ENCODE results near the gene ACYP2.

The ACYP2 gene

DNA sequence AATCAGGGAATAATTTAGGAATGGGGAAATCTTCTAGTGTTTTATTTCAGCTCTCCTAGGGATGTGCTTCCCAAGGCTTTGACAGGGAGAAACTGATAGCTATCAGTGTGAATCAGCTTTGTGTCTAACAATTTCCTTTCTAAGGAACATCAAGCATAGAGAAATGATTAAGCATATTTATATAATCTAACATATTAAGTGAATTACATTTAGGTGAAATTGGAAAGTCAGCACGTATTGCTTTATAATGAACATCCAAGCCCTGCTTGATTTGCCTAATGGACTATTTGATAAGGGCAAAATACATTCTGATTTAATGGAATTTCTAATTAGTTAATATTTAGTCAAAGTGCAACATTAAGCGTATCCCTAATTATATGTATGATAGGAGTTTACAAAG is 160.1 kb downstream of the ACYP2 start:
- no peak for DNase-seq (ENCODE audit: low read depth)
- TF ChIP-seq POLR2A (IDR thresholded peaks at IDR 0.05; ENCODE audit: extremely low read depth, insufficient read length), result no peak
- H3K4me3 ChIP-seq (ENCODE audit: low read depth, low read length), result no peak overlapping the region

DNA sequence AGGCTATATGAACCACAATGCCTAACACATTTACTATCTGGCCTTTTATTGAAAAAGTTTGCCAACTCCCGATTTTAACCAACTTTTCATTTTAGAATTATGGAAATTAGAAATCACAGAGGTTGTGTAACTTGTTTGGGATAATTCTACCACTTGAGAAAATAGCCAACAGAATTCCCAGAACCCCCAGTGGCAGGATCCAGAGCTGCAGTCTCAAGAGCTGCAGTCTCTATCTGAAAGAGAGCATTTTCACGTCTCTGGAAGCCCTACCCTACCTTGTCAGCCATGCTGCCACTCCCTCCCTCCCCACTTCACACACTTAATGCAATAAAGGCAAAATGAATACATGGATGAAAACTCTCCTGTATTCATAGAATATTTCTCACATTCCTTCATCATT is 164.0 kb downstream of the ACYP2 start:
- no peak overlapping the region for H3K4me3 ChIP-seq (ENCODE audit: low read depth, low read length)
- no peak for DNase-seq (ENCODE audit: low read depth)
- TF ChIP-seq POLR2A (IDR thresholded peaks at IDR 0.05; ENCODE audit: extremely low read depth, insufficient read length) (no peak), MYC (IDR thresholded peaks at IDR 0.05; ENCODE audit: low read depth, low read length) (no peak)
- TF ChIP-seq, protein P1, sequence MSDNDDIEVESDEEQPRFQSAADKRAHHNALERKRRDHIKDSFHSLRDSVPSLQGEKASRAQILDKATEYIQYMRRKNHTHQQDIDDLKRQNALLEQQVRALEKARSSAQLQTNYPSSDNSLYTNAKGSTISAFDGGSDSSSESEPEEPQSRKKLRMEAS (IDR thresholded peaks at IDR 0.05; ENCODE audit: low read depth, low read length), result no peak
- TF ChIP-seq, protein P2, sequence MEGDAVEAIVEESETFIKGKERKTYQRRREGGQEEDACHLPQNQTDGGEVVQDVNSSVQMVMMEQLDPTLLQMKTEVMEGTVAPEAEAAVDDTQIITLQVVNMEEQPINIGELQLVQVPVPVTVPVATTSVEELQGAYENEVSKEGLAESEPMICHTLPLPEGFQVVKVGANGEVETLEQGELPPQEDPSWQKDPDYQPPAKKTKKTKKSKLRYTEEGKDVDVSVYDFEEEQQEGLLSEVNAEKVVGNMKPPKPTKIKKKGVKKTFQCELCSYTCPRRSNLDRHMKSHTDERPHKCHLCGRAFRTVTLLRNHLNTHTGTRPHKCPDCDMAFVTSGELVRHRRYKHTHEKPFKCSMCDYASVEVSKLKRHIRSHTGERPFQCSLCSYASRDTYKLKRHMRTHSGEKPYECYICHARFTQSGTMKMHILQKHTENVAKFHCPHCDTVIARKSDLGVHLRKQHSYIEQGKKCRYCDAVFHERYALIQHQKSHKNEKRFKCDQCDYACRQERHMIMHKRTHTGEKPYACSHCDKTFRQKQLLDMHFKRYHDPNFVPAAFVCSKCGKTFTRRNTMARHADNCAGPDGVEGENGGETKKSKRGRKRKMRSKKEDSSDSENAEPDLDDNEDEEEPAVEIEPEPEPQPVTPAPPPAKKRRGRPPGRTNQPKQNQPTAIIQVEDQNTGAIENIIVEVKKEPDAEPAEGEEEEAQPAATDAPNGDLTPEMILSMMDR (IDR thresholded peaks at IDR 0.05; ENCODE audit: low read depth, low read length), result no peak

DNA sequence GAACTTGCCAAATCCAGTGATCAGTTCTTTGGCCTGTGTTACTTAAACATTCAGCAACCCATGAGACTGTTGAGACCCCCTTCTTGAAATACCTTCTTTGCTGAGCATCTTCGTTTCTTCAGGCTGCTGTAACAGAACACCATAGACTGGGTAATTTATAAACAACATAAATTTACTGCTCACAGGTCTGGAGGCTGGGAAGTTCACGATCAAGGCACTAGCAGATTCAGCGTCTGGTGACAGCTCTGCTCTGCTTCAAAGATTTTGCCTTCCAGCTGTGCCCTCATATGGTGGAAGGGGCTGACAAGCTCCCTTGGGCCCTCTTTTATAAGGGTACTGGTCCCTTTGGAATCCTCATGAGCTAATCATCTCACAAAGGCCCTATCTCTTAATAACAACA is 169.4 kb downstream of the ACYP2 start:
- H3K4me3 ChIP-seq (ENCODE audit: low read depth, low read length), result no peak overlapping the region
- DNase-seq (ENCODE audit: low read depth), result no peak
- TF ChIP-seq POLR2A (IDR thresholded peaks at IDR 0.05; ENCODE audit: extremely low read depth, insufficient read length) (no peak), MYC (IDR thresholded peaks at IDR 0.05; ENCODE audit: low read depth, low read length) (no peak)
- TF ChIP-seq, protein P2 (IDR thresholded peaks at IDR 0.05; ENCODE audit: low read depth, low read length), result no peak
- TF ChIP-seq, protein P1 (IDR thresholded peaks at IDR 0.05; ENCODE audit: low read depth, low read length), result no peak

DNA sequence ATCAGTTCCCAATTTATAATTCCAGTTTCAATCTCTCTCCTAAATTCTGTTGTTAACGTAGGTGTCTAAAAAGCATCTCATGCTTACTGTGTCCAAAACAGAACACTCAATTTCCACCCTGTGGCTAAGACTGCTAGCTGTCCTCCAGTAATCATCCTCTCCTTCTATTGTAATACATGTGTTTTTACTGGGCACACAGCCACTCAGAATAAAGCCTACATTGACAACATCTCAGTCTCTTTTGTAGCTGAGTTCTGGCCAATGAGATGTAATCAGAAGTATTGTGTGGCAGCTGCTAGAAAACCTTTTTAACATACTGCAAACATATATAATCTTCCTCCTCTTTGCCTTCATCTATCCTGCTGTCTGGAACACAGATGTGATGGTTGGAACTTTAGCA is 170.0 kb downstream of the ACYP2 start:
- TF ChIP-seq POLR2A (IDR thresholded peaks at IDR 0.05; ENCODE audit: extremely low read depth, insufficient read length) (no peak), MYC (IDR thresholded peaks at IDR 0.05; ENCODE audit: low read depth, low read length) (no peak)
- TF ChIP-seq, protein P2 (IDR thresholded peaks at IDR 0.05; ENCODE audit: low read depth, low read length), result no peak
- TF ChIP-seq, protein P1 (IDR thresholded peaks at IDR 0.05; ENCODE audit: low read depth, low read length), result no peak
- DNase-seq (ENCODE audit: low read depth), result no peak
- H3K4me3 ChIP-seq (ENCODE audit: low read depth, low read length), result no peak overlapping the region

DNA sequence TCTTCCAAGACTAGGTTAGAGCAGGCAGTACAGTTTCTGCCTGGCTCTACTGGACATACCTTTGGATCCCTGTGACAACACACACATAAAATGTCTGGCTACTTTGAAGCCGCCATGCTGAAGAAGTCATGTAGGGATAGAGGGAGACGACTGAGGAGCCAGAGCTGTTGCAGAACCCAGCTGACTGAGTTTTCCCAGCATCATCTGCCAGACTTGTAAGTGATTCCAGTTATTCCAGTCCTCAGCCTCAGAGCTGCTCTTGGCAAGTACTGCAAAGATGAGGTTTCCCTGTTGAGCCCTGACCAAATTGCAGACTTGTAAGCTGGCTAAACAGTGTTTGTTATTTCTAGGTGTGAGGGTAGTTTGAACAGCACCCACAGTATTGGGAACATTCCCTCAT is 172.1 kb downstream of the ACYP2 start:
- TF ChIP-seq POLR2A (IDR thresholded peaks at IDR 0.05; ENCODE audit: extremely low read depth, insufficient read length) (no peak), MYC (IDR thresholded peaks at IDR 0.05; ENCODE audit: low read depth, low read length) (no peak)
- TF ChIP-seq, protein P2 (IDR thresholded peaks at IDR 0.05; ENCODE audit: low read depth, low read length), result no peak
- TF ChIP-seq, protein P1 (IDR thresholded peaks at IDR 0.05; ENCODE audit: low read depth, low read length), result no peak
- DNase-seq (ENCODE audit: low read depth), result no peak

DNA sequence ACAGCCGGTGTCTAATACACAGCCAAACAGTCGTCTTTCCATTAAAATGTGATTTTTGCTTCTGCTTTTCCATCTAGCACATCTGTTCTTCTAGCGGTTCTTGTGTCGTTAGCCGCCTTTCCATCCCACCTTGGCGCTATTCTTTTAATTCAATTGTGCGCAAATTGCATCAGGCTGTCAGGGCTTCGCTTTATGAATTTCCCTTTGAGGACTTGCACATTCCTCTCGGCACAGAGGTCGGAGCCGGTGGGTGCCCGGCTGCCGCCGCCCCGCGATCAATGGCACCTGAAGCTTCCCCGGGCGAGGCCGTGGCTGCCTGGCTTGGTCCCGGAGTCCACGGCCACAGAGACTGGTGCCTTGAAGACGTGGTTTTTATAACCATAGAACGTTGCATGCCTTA is 174.5 kb downstream of the ACYP2 start:
- TF ChIP-seq POLR2A (IDR thresholded peaks at IDR 0.05; ENCODE audit: extremely low read depth, insufficient read length) (no peak), MYC (IDR thresholded peaks at IDR 0.05; ENCODE audit: low read depth, low read length) (no peak)
- TF ChIP-seq, protein P1 (IDR thresholded peaks at IDR 0.05; ENCODE audit: low read depth, low read length), result no peak
- TF ChIP-seq, protein P2 (IDR thresholded peaks at IDR 0.05; ENCODE audit: low read depth, low read length), result no peak
- DNase-seq (ENCODE audit: low read depth), result no peak
- H3K4me3 ChIP-seq (ENCODE audit: low read depth, low read length), result no peak overlapping the region

More for the DNA sequence above, 172.1 kb downstream of the ACYP2 start:
- H3K4me3 ChIP-seq (ENCODE audit: low read depth, low read length), result no peak overlapping the region

All from NB4 (cell line).